DMS53 treated with DMSO at 0.1 percent for 48 hours (cell line): ENCODE data around the gene CSNK2A1.

Experiments used
- DNase-seq: peaks from one replicate; lab custom pipeline; 2025; ENCODE audit not compliant: unreplicated experiment; lab: John Stamatoyannopoulos, UW

The CSNK2A1 gene

GRCh38 chr20:564192-564591 is 20.6 kb upstream of the CSNK2A1 start:
- no peak for DNase-seq

GRCh38 chr20:563187-563586 is 19.6 kb upstream of the CSNK2A1 start:
- no peak for DNase-seq

GRCh38 chr20:562232-562897 is 18.8 kb upstream of the CSNK2A1 start:
- DNase-seq = no peak

GRCh38 chr20:561437-562231 is 18.0 kb upstream of the CSNK2A1 start:
- DNase-seq = peak; percentile 72

GRCh38 chr20:560680-561079 is 17.1 kb upstream of the CSNK2A1 start:
- no peak for DNase-seq

- DNase-seq = no peak
Observed at GRCh38 chr20:558117-558516, 14.5 kb upstream of the CSNK2A1 start.

- DNase-seq = no peak
Observed at GRCh38 chr20:556984-557383, 13.4 kb upstream of the CSNK2A1 start.

GRCh38 chr20:555976-556385 is 12.4 kb upstream of the CSNK2A1 start:
- DNase-seq = peak; percentile 14

GRCh38 chr20:550611-551010 is 7.0 kb upstream of the CSNK2A1 start:
- no peak for DNase-seq

- no peak for DNase-seq
Observed at GRCh38 chr20:549722-550496, 6.3 kb upstream of the CSNK2A1 start.

GRCh38 chr20:548906-549305 is 5.3 kb upstream of the CSNK2A1 start:
- DNase-seq = no peak

GRCh38 chr20:547394-547793 is 3.8 kb upstream of the CSNK2A1 start:
- no peak for DNase-seq

- DNase-seq = no peak
Observed at GRCh38 chr20:546353-546752, 2.8 kb upstream of the CSNK2A1 start.

- DNase-seq = no peak
Observed at GRCh38 chr20:544153-544725, 649 bp upstream of the CSNK2A1 start.

- no peak for DNase-seq
Observed at GRCh38 chr20:542777-543368, 717 bp downstream of the CSNK2A1 start.

- DNase-seq = no peak
Observed at GRCh38 chr20:540391-541201, 3.0 kb downstream of the CSNK2A1 start.

GRCh38 chr20:539848-540247 is 3.7 kb downstream of the CSNK2A1 start:
- DNase-seq = no peak

- no peak for DNase-seq
Observed at GRCh38 chr20:539191-539590, 4.4 kb downstream of the CSNK2A1 start.

- DNase-seq = no peak
Observed at GRCh38 chr20:537983-538382, 5.6 kb downstream of the CSNK2A1 start.

- no peak for DNase-seq
Observed at GRCh38 chr20:536426-537010, 7.1 kb downstream of the CSNK2A1 start.
